ENCODE results near the gene AGAP1.

GRCh38 chr2:235460548-235461047, 33.2 kb upstream of the AGAP1 start:
- TF ChIP-seq, protein P1, sequence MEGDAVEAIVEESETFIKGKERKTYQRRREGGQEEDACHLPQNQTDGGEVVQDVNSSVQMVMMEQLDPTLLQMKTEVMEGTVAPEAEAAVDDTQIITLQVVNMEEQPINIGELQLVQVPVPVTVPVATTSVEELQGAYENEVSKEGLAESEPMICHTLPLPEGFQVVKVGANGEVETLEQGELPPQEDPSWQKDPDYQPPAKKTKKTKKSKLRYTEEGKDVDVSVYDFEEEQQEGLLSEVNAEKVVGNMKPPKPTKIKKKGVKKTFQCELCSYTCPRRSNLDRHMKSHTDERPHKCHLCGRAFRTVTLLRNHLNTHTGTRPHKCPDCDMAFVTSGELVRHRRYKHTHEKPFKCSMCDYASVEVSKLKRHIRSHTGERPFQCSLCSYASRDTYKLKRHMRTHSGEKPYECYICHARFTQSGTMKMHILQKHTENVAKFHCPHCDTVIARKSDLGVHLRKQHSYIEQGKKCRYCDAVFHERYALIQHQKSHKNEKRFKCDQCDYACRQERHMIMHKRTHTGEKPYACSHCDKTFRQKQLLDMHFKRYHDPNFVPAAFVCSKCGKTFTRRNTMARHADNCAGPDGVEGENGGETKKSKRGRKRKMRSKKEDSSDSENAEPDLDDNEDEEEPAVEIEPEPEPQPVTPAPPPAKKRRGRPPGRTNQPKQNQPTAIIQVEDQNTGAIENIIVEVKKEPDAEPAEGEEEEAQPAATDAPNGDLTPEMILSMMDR (IDR thresholded peaks at IDR 0.05; ENCODE audit: low read depth, low read length, poor library complexity, severe bottlenecking) = no peak
- TF ChIP-seq EZH2phosphoT487 (IDR thresholded peaks at IDR 0.05; ENCODE audit: borderline replicate concordance, low read length) = no peak

Data from DOHH2 (cell line).